ENCODE measurements around the gene CHRNA10.

GRCh38 chr11:3639841-3640240 is 31.3 kb downstream of the CHRNA10 start:
- TF ChIP-seq CTCF (IDR thresholded peaks at IDR 0.05; ENCODE audit: poor library complexity) (no peak), EZH2phosphoT487 (IDR thresholded peaks at IDR 0.05; ENCODE audit: low read depth, severe bottlenecking, unreplicated experiment) (no peak)

All from hepatocyte (in vitro differentiated cells).